ENCODE results near the gene SLC35B2. TPM values are rescaled to one million over a fixed set of nuclear protein-coding genes. Genes with fewer than 3 reads are reported as not detected.

SLC35B2 gene, protein sequence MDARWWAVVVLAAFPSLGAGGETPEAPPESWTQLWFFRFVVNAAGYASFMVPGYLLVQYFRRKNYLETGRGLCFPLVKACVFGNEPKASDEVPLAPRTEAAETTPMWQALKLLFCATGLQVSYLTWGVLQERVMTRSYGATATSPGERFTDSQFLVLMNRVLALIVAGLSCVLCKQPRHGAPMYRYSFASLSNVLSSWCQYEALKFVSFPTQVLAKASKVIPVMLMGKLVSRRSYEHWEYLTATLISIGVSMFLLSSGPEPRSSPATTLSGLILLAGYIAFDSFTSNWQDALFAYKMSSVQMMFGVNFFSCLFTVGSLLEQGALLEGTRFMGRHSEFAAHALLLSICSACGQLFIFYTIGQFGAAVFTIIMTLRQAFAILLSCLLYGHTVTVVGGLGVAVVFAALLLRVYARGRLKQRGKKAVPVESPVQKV
- 112 and 137 TPM in 2 replicates for total RNA-seq (2014; rRNA removed; shearing (Covaris generic))

GRCh38 chr6:44257025-44257752, at the start of gene SLC35B2:
Gene SLC35B2 (minus strand): TSS chr6:44257528. CDS start chr6:44257410, 118 bp downstream.
- DNase-seq (ENCODE audit: low spot score) = peak; percentile 83

DNA sequence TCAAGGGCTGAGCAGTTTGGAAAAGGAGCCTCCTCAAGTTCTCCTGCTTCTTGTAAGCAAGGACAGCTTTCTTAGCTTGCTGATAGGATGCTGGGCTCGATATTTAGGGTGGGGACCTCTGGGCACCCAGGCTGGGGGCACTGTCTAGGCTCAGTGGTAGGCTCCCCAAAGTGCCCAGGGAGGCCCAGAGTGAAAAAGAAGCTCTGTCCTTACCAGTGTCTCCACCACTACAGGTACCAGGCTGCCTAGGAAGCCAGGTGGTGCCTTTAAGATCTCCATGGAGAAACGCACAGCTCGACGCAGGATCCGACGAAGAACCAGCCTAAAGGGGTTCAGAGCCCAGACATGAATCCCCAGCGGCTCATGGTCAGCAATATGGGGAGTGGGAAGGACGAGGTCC, 49.4 kb upstream of the SLC35B2 start:
- no peak for DNase-seq (ENCODE audit: low spot score)

GRCh38 chr6:44305200-44305725, 47.9 kb upstream of the SLC35B2 start:
- DNase-seq (ENCODE audit: low spot score) = no peak

- DNase-seq (ENCODE audit: low spot score) = peak; percentile 57
Observed at GRCh38 chr6:44304282-44305199, 47.2 kb upstream of the SLC35B2 start.

DNA sequence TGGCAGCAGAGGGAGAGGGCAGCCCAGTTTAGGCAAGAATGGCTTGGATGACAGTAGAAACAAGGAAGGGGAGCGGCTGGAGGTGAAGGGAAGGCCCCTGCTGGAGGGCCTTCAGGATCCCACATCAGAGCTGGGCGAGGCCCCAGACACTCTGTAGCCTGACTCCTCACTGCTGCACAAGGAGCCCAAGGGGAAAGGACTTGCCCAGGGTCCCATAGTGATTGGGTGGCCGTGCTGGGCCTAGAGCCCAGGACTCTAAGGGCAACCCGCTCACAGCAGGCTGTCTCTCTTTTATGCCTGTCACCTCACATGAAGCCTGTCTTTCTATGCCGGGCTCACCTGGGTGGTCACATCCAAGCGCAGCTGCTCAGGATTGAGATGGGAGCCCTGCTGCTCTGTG, 46.5 kb upstream of the SLC35B2 start:
- no peak for DNase-seq (ENCODE audit: low spot score)

- no peak for DNase-seq (ENCODE audit: low spot score)
Observed at GRCh38 chr6:44302856-44303255, 45.5 kb upstream of the SLC35B2 start.

- no peak for DNase-seq (ENCODE audit: low spot score)
Observed at GRCh38 chr6:44301782-44302564, 44.6 kb upstream of the SLC35B2 start.

DNA sequence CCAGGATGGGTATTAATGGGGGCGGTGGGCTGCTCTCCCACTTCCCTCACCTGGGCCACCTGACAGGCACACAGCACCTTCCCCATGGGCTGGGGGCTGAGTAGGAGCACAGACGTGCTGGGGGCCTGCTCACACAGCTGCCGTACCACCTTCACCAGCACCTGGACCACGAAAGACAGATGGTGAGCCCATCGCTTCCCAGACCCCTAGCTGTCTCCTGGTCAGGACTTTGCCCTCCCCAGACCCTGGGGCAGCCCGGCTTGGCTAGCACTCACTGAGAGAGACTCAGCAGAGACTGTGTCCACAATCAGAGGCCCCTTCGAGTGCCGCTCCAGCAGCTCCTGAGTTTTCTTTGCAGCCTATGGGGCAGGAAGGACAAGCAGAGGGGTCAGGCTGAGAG, 43.8 kb upstream of the SLC35B2 start:
- no peak for DNase-seq (ENCODE audit: low spot score)

- no peak for DNase-seq (ENCODE audit: low spot score)
Observed at GRCh38 chr6:44300292-44300823, 43.0 kb upstream of the SLC35B2 start.

GRCh38 chr6:44298864-44299263, 41.5 kb upstream of the SLC35B2 start:
- no peak for DNase-seq (ENCODE audit: low spot score)

DNA sequence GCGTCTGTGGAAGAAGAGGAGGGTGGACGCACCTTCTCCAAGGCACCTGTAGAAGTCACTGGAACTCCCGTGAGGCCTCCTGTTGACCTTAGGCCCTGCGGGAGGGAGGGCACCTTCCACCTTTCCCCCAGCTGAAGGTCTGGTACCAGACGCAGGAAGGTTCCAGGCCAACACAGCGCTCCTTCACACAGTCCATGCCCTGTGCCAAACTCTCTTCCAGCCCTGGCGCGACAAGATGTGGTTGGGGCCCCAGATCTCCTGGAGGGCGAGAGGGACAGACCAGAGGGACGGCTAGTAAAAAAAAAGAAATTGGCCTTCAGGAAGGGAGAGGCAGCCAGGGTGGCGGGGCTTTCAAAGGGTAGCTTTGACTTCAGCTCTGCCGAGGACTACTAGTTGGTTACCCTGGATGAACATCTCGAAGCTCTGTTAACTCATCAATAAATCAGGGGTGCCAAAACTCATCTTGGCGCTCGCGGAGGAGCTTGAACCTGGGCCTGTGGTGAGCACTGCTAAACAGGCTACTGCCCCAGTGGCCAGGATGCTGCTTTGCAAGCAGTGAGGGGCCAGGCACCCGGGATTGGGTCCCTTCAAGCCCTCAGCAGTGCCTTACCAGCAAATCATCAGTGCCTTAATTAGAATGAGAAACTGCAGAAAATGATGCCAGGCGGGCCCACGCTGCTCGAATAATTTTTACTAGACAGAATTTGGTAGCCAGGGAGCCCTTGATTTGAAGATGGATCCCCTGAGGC, 40.9 kb upstream of the SLC35B2 start:
- DNase-seq (ENCODE audit: low spot score) = no peak

GRCh38 chr6:44297063-44298038, 40.0 kb upstream of the SLC35B2 start:
- no peak for DNase-seq (ENCODE audit: low spot score)

- DNase-seq (ENCODE audit: low spot score) = no peak
Observed at GRCh38 chr6:44294832-44295791, 37.8 kb upstream of the SLC35B2 start.

- DNase-seq (ENCODE audit: low spot score) = no peak
Observed at GRCh38 chr6:44292661-44293365, 35.5 kb upstream of the SLC35B2 start.

DNA sequence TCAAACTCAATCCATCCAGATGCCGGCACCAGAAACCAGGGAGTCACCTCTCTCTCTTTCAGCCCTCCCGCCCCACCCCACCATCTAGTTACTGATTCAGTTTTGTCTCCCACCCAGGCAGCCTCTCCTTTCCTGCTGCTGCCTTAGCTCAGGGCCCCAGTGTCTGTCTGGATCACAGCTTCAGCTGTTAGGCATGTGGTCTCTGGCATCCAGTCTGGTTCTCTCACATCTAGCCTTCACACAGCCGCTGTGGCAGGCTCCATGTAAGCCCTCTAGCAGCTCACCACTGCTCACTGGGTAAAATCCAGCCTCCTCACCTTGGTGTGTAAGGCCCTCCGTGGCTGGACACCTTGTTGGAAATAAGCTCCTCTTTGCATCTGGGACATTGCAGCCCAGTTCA, 34.5 kb upstream of the SLC35B2 start:
- DNase-seq (ENCODE audit: low spot score) = no peak

- DNase-seq (ENCODE audit: low spot score) = no peak
Observed at GRCh38 chr6:44289726-44290260, 32.5 kb upstream of the SLC35B2 start.

GRCh38 chr6:44286747-44287146, 29.4 kb upstream of the SLC35B2 start:
- DNase-seq (ENCODE audit: low spot score) = no peak

Data from A172 (cell line).